ENCODE data around the gene SSBP3.

Gene SSBP3

GRCh38 chr1:54340434-54340833 lies 65.8 kb downstream of the SSBP3 start:
- no peak overlapping the region for H3K4me3 ChIP-seq (ENCODE audit: low read depth, low read length)
- TF ChIP-seq CTCF (IDR thresholded peaks at IDR 0.05; ENCODE audit: control insufficient read depth, extremely low read depth, insufficient read depth), result no peak
- DNase-seq (ENCODE audit: low read depth), result no peak

- H3K4me3 ChIP-seq (ENCODE audit: low read depth, low read length), result no peak overlapping the region
- no peak for TF ChIP-seq CTCF (IDR thresholded peaks at IDR 0.05; ENCODE audit: control insufficient read depth, extremely low read depth, insufficient read depth)
- DNase-seq (ENCODE audit: low read depth), result no peak
Observed at GRCh38 chr1:54339126-54339525, 67.1 kb downstream of the SSBP3 start.

GRCh38 chr1:54338464-54338863 lies 67.7 kb downstream of the SSBP3 start:
- TF ChIP-seq CTCF (IDR thresholded peaks at IDR 0.05; ENCODE audit: control insufficient read depth, extremely low read depth, insufficient read depth), result no peak
- no peak overlapping the region for H3K4me3 ChIP-seq (ENCODE audit: low read depth, low read length)
- no peak for DNase-seq (ENCODE audit: low read depth)

GRCh38 chr1:54337928-54338327 lies 68.3 kb downstream of the SSBP3 start:
- H3K4me3 ChIP-seq (ENCODE audit: low read depth, low read length), result no peak overlapping the region
- no peak for DNase-seq (ENCODE audit: low read depth)
- no peak for TF ChIP-seq CTCF (IDR thresholded peaks at IDR 0.05; ENCODE audit: control insufficient read depth, extremely low read depth, insufficient read depth)

- DNase-seq (ENCODE audit: low read depth), result no peak
- H3K4me3 ChIP-seq (ENCODE audit: low read depth, low read length), result no peak overlapping the region
- no peak for TF ChIP-seq CTCF (IDR thresholded peaks at IDR 0.05; ENCODE audit: control insufficient read depth, extremely low read depth, insufficient read depth)
Observed at GRCh38 chr1:54337034-54337433, 69.2 kb downstream of the SSBP3 start.

- DNase-seq (ENCODE audit: low read depth), result no peak
Observed at GRCh38 chr1:54336116-54336515, 70.1 kb downstream of the SSBP3 start.

More at GRCh38 chr1:54336116-54336515, 70.1 kb downstream of the SSBP3 start:
- no peak for TF ChIP-seq CTCF (IDR thresholded peaks at IDR 0.05; ENCODE audit: control insufficient read depth, extremely low read depth, insufficient read depth)
- no peak overlapping the region for H3K4me3 ChIP-seq (ENCODE audit: low read depth, low read length)
